NOMO-1 (cell line): ENCODE data around the gene RPL15.
"Not testable (repeated sequence)": the region's sequence is repeated elsewhere in the genome, so short reads cannot be mapped to it uniquely, and the experiment has no call there.

ENCODE experiments used
- DNase-seq, 2 experiments: peaks; one replicate each; lab custom pipeline; 2025; ENCODE audit not compliant: unreplicated experiment in 2 of 2; lab: John Stamatoyannopoulos, UW

The RPL15 gene

DNA sequence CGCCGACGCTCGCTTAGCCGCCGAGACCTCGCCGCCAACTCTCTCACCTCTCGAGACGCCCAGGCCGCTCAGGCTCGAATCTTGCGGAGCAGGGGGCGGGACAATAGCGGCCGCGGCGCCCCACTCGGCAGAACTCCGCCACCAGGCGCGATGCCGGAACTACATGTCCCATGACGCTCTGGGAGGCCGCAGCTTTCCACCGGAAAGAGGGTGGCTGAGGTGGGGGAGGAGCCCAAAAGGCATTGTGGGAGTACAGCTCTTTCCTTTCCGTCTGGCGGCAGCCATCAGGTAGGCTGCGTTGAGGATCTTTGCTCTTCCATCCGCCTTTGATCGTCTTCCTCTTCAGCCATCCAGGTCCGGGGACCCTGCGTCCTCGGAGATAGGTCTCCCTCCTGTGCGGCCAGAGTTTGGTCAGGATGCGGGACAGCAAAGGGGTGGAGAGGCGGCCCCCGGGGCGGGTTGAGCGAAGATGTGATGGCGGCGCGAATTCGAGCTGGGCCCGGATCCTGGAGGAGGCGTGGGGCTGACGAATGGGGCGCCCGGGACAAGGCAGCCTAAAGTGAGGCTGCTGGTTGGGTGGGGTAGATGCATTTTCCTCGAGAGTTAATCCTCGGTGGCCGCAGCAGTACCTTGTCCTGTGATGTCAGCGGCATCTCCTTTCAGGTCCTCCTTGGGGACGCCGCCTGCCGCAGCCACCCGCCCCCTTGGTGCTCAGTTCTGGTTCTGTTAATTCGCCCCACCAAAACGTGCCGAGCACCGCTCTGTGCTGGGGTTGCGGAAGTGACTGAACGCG, at the start of gene RPL15, which contains the start of gene NKIRAS1:
TSS of gene RPL15 (plus strand) at position 247 of the 793 bp plus-strand sequence. CDS start 728 bp downstream, outside the sequence.
TSS of gene NKIRAS1 (minus strand) at position 105 of the 793 bp plus-strand sequence. CDS start 6,086 bp downstream, outside the sequence.
- peak; percentile 94 to 99 for DNase-seq

DNA sequence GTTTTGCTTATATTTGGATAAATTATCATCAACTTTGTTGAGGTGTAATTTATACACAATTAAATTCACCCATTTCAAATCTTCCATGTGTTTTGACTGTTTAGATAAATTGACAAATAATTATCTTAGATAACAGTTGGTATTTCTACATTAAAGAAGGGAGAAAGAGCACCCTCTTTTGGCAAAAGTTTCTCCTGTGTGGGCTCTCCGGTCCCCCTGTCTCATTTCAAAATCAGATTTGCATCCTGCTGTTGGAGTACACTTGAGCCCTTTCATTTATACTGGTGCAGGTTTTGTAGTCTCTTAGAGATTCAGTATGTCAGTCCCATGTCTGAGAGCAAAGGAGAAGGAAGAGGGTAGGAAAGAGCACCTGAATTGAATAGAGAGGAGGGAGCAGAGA, 49.5 kb upstream of the RPL15 start:
- no peak for DNase-seq

DNA sequence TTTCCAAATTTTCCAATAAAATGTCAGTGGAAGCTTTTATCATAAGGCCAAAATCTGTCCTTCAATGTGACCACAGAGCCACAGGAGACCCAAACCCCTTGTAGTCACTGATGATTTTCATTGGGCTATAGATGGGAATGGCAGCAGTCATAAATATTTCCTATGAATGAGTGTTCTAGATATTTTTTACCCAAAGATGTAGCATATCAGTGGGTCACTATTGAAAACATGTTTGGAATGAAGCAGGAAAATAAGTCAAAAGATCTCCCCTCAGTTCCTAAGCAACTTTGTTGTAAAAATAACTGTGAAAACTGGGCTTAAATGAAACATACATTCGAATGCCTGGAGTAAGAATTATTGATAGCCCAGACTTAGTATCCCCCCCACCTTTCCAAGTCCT, 49.1 kb upstream of the RPL15 start:
- no peak for DNase-seq

DNA sequence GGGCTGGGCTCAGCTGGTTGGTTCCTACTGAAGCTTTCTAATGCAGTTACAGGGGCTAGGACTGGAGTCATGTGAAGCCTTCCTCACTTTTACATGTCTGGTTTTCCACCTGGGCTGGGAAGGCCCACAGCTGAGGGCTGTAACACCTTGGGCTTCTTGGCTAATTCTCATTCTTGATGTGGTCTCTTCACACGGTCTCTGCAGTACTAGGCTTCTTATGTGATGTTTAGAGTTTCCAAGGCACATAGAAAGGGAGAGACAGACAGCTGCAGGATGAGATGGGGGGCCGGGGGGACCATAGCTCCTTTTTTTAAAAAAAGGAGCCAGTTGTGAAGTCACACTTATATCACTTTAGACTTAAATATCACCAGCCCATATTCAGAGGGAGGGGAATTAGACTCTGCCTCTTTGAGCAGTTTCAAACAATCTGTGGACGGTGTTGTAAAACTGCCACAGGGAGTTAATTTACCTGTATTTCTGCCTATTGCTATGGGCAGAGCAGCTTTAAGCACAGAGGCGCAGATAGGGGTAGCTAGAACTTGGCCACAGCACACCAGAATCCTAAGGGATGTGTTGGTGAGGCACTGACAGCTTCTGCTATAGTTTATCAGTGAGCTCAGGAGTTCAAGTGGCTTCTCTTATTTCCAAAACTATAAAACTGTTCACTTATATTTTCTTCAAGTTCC, 46.8 kb upstream of the RPL15 start:
- no peak for DNase-seq

GRCh38 chr3:23870663-23871043, 46.3 kb upstream of the RPL15 start:
- DNase-seq = not testable (repeated sequence)

GRCh38 chr3:23871361-23871760, 45.6 kb upstream of the RPL15 start:
- DNase-seq = not testable (repeated sequence)

- no peak for DNase-seq
Observed at GRCh38 chr3:23872330-23872729, 44.6 kb upstream of the RPL15 start.

DNA sequence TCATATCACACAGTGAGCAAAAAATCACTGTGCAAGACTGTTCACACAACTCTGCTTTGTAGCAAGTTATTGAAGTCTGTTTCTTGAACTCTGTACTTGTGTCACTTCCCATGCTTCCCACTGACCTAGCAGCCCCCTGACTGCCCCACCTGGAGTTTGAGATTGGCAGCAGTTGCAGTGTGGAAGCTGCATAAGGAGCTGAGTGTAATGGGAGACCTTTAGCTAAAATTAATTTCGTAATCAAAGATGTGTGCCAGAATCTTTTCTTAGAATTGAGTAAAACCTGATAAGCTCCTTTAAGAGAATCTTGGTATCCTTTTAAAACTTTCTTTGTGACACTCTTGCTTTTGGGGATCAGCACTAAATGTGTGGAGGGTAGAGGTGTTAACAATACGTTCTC, 43.0 kb upstream of the RPL15 start:
- no peak for DNase-seq

- DNase-seq = no peak
Observed at GRCh38 chr3:23874359-23875112, 42.4 kb upstream of the RPL15 start.

- no peak for DNase-seq
Observed at GRCh38 chr3:23875113-23875725, 41.7 kb upstream of the RPL15 start.

- DNase-seq = no peak
Observed at GRCh38 chr3:23876923-23877322, 40.0 kb upstream of the RPL15 start.

- DNase-seq = peak; percentile 70 to 84
Observed at GRCh38 chr3:23877329-23877980, 39.5 kb upstream of the RPL15 start.

GRCh38 chr3:23879485-23879884, 37.4 kb upstream of the RPL15 start:
- no peak for DNase-seq

DNA sequence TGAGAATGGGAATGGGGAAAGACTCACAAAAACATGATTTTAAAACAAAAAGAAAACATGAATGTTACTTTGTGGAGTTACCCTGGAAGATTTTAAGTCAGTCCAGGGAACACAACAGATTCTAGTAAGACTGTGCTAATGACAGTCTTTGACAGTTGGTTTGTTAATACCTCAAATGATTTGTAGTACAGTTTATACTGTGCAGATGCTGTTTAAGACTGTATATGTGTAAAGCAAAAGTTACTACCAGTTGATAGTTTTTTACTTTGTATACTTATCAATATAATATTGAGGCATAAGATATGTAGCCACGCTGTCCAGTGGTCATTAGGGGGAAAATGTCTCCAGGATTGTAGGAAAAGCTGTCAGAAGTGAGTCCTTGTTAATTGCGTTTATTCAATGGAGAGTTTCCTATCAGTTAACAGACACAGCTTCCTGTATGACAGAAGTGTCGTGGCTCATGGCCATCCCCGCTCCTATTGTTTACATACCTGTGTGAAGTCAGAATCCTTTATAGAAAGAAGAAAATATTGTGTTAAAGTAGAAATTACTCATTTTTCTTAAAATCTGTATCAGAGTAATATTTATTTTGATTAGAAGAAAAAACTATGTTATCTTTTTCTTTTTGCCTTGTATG, 36.1 kb upstream of the RPL15 start:
- DNase-seq = no peak

- not testable (repeated sequence) for DNase-seq
Observed at GRCh38 chr3:23881993-23882392, 34.9 kb upstream of the RPL15 start.

DNA sequence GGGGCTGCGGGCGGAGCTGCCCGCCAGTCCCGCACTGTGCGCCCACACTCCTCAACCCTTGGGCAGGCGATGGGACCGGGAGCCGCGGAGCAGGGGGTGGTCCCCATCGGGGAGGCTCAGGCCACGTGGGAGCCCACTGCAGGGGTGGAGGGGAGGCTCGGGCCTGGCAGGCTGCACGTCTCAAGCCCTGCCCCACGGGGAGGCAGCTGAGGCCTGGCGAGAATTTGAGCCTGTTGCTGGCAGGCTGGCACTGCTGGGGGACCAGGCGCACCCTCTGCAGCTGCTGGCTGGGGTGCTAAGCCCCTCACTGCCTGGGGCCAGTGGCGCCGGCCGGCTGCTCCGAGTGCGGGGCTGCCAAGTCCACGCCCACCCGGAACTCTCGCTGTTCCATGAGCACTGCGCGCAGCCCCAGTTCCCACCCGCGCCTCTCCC, 34.4 kb upstream of the RPL15 start:
- no peak for DNase-seq

GRCh38 chr3:23884481-23884880, 32.5 kb upstream of the RPL15 start:
- DNase-seq = peak in 1 of 2 experiments; percentile 10

- peak in 1 of 2 experiments; percentile 3 for DNase-seq
Observed at GRCh38 chr3:23885210-23885609, 31.7 kb upstream of the RPL15 start.

GRCh38 chr3:23886311-23886710, 30.6 kb upstream of the RPL15 start:
- DNase-seq = no peak
